ENCODE measurements around the gene IMPG1.

Gene IMPG1, protein sequence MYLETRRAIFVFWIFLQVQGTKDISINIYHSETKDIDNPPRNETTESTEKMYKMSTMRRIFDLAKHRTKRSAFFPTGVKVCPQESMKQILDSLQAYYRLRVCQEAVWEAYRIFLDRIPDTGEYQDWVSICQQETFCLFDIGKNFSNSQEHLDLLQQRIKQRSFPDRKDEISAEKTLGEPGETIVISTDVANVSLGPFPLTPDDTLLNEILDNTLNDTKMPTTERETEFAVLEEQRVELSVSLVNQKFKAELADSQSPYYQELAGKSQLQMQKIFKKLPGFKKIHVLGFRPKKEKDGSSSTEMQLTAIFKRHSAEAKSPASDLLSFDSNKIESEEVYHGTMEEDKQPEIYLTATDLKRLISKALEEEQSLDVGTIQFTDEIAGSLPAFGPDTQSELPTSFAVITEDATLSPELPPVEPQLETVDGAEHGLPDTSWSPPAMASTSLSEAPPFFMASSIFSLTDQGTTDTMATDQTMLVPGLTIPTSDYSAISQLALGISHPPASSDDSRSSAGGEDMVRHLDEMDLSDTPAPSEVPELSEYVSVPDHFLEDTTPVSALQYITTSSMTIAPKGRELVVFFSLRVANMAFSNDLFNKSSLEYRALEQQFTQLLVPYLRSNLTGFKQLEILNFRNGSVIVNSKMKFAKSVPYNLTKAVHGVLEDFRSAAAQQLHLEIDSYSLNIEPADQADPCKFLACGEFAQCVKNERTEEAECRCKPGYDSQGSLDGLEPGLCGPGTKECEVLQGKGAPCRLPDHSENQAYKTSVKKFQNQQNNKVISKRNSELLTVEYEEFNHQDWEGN

DNA sequence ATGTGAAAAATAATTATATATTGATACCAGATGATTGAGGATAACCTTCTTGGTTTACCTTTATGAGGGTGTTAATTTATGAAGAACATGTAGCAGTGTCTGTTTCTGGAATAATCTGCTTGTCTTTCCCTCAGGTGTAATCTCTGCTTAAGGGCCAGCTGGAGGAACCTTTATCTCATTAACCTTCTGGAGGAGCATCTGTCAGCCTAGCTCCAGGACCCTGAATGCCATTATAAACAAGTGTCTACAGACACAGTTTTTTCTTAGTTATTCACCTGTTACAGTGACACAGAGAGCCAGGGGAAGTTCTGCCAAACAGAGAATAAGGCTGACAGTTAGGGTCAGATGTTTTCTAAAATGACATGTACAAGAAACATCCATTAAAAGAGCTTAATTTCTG lies at the start of gene IMPG1:
IMPG1 (minus strand) TSS at position 101 of the 400 bp plus-strand sequence. CDS start 174 bp downstream, outside the sequence.
- TF ChIP-seq CTCF (IDR thresholded peaks at IDR 0.05; ENCODE audit: low read depth, low read length), result no peak
- peak; percentile 65 for DNase-seq
- peaks cover 2% of the 10 kb centered on the region for H3K9me3 ChIP-seq (ENCODE audit: severe bottlenecking)

GRCh38 chr6:76120302-76120701 lies 47.8 kb upstream of the IMPG1 start:
- H3K9me3 ChIP-seq (ENCODE audit: severe bottlenecking), result no peaks in the 10 kb centered on the region
- TF ChIP-seq CTCF (IDR thresholded peaks at IDR 0.05; ENCODE audit: low read depth, low read length), result no peak
- H3K27ac ChIP-seq, result no peak overlapping the region
- H3K36me3 ChIP-seq, result no peaks in the 10 kb centered on the region
- no peak for DNase-seq
- H3K27me3 ChIP-seq (ENCODE audit: insufficient read depth, low read depth, severe bottlenecking), result no peaks in the 10 kb centered on the region
- H3K4me3 ChIP-seq (ENCODE audit: low read depth, low read length), result no peak overlapping the region

More for the DNA sequence above, at the start of gene IMPG1:
- Histone ChIP-seq H3K27me3 (ENCODE audit: insufficient read depth, low read depth, severe bottlenecking) (no peaks in the 10 kb centered on the region), H3K36me3 (no peaks in the 10 kb centered on the region), H3K4me3 (ENCODE audit: low read depth, low read length) (no peak within 1 kb of the TSS), H3K27ac (peak within 1 kb of the TSS; percentile 54)

GRCh38 chr6:76073281-76073680 lies 819 bp upstream of the IMPG1 start:
- no peak overlapping the region for H3K4me3 ChIP-seq (ENCODE audit: low read depth, low read length)
- no peak for TF ChIP-seq CTCF (IDR thresholded peaks at IDR 0.05; ENCODE audit: low read depth, low read length)
- no peak for DNase-seq

GRCh38 chr6:76057469-76057868 lies 15.0 kb downstream of the IMPG1 start:
- Histone ChIP-seq H3K27ac (no peak overlapping the region), H3K9me3 (ENCODE audit: severe bottlenecking) (no peaks in the 10 kb centered on the region), H3K36me3 (no peaks in the 10 kb centered on the region), H3K27me3 (ENCODE audit: insufficient read depth, low read depth, severe bottlenecking) (no peaks in the 10 kb centered on the region), H3K4me3 (ENCODE audit: low read depth, low read length) (no peak overlapping the region)
- no peak for TF ChIP-seq CTCF (IDR thresholded peaks at IDR 0.05; ENCODE audit: low read depth, low read length)
- DNase-seq, result no peak

More at GRCh38 chr6:76073281-76073680, 819 bp upstream of the IMPG1 start:
- Histone ChIP-seq H3K9me3 (ENCODE audit: severe bottlenecking) (peaks cover 2% of the 10 kb centered on the region), H3K27ac (peak overlapping the region; percentile 54), H3K36me3 (no peaks in the 10 kb centered on the region), H3K27me3 (ENCODE audit: insufficient read depth, low read depth, severe bottlenecking) (no peaks in the 10 kb centered on the region)

DNA sequence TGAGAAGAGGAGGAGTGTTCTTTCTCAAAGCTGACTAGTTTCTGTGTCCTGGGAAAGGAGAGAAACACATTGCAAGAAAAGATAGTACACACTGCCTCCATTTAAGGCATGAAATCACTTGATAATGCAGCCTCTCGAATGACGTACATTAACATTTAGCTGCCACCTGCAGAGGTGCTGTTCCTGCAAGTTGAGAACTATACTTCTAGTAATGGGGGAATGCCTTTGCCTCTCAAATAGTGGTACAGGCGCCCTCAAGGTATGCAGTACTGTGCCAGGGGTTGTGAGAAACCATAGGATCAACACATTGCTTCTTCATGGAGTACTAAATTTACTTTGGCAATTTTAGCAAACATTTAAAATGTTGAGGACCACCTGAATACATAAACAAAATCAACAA lies 20.1 kb downstream of the IMPG1 start:
- H3K9me3 ChIP-seq (ENCODE audit: severe bottlenecking), result no peaks in the 10 kb centered on the region
- no peak for TF ChIP-seq CTCF (IDR thresholded peaks at IDR 0.05; ENCODE audit: low read depth, low read length)
- H3K36me3 ChIP-seq, result no peaks in the 10 kb centered on the region
- H3K4me3 ChIP-seq (ENCODE audit: low read depth, low read length), result no peak overlapping the region
- no peaks in the 10 kb centered on the region for H3K27me3 ChIP-seq (ENCODE audit: insufficient read depth, low read depth, severe bottlenecking)
- H3K27ac ChIP-seq, result no peak overlapping the region
- no peak for DNase-seq

Data from WERI-Rb-1 (cell line).